HG02884 (cell line): Measurements from ENCODE around the gene PHOSPHO2.
"Not testable (repeated sequence)": the region's sequence is repeated elsewhere in the genome, so short reads cannot be mapped to it uniquely, and the experiment has no call there.

ENCODE experiments used
- ATAC-seq: cut with Tn5 transposase; IDR thresholded peaks from one replicate; pipeline ENCODE4 v1.9.1; 2021; ENCODE audit warnings: mild to moderate bottlenecking, moderate library complexity; ENCODE audit not compliant: unreplicated experiment

Gene PHOSPHO2

GRCh38 chr2:169683425-169684134, 10.7 kb upstream of the PHOSPHO2 start:
- ATAC-seq: no peak

GRCh38 chr2:169684135-169684565, 10.1 kb upstream of the PHOSPHO2 start:
- no peak for ATAC-seq

- not testable (repeated sequence) for ATAC-seq
Observed at GRCh38 chr2:169684712-169685111, 9.6 kb upstream of the PHOSPHO2 start.

GRCh38 chr2:169686825-169687224, 7.4 kb upstream of the PHOSPHO2 start:
- ATAC-seq: not testable (repeated sequence)

GRCh38 chr2:169687943-169688342, 6.3 kb upstream of the PHOSPHO2 start:
- not testable (repeated sequence) for ATAC-seq

- no peak for ATAC-seq
Observed at GRCh38 chr2:169690958-169691357, 3.3 kb upstream of the PHOSPHO2 start.

- ATAC-seq: no peak
Observed at GRCh38 chr2:169692718-169693117, 1.6 kb upstream of the PHOSPHO2 start.

GRCh38 chr2:169693360-169693759, 909 bp upstream of the PHOSPHO2 start:
- no peak for ATAC-seq

GRCh38 chr2:169694894-169695260, 608 bp downstream of the PHOSPHO2 start:
- ATAC-seq: no peak

- ATAC-seq: no peak
Observed at GRCh38 chr2:169696381-169696780, 2.1 kb downstream of the PHOSPHO2 start.

- not testable (repeated sequence) for ATAC-seq
Observed at GRCh38 chr2:169699173-169699572, 4.9 kb downstream of the PHOSPHO2 start.

GRCh38 chr2:169702996-169703395, 8.7 kb downstream of the PHOSPHO2 start:
- ATAC-seq: no peak

- no peak for ATAC-seq
Observed at GRCh38 chr2:169704160-169704708, 10.0 kb downstream of the PHOSPHO2 start.

- no peak for ATAC-seq
Observed at GRCh38 chr2:169705927-169706326, 11.7 kb downstream of the PHOSPHO2 start.

- ATAC-seq: no peak
Observed at GRCh38 chr2:169707626-169708025, 13.4 kb downstream of the PHOSPHO2 start.

- ATAC-seq: no peak
Observed at GRCh38 chr2:169709331-169709730, 15.1 kb downstream of the PHOSPHO2 start.

- no peak for ATAC-seq
Observed at GRCh38 chr2:169709981-169710380, 15.7 kb downstream of the PHOSPHO2 start.

GRCh38 chr2:169711751-169712509, 17.7 kb downstream of the PHOSPHO2 start:
- ATAC-seq: no peak

- ATAC-seq: no peak
Observed at GRCh38 chr2:169712791-169713227, 18.5 kb downstream of the PHOSPHO2 start.

GRCh38 chr2:169713331-169713730, 19.1 kb downstream of the PHOSPHO2 start:
- ATAC-seq: no peak

GRCh38 chr2:169714699-169715098, 20.4 kb downstream of the PHOSPHO2 start:
- no peak for ATAC-seq
